ENCODE results near the gene ACOT2. TPM values are rescaled to one million over a fixed set of nuclear protein-coding genes. Genes with fewer than 3 reads are reported as not detected.

ACOT2 gene
- total and polyA plus RNA-seq, 10 of the 15 experiments (the other 5 are each of a cell fraction or from before 2014, with no cell fraction given): 9.6 to 41.9 (median 22.8) TPM

GRCh38 chr14:73612339-73613045 is 43.5 kb downstream of the ACOT2 start, which contains the start of gene ACOT6 (continued):
- TF ChIP-seq USF2 (IDR thresholded peaks at IDR 0.05; ENCODE audit: borderline replicate concordance, low read depth, low read length) (no peak), BHLHE40 (IDR thresholded peaks at IDR 0.05; ENCODE audit: borderline replicate concordance in 1 of 2, low read depth in 2 of 2, low read length in 1 of 2) (peak; percentile 37 to 57; a peak in 3 of 4 replicates), TARDBP (IDR thresholded peaks at IDR 0.05; ENCODE audit: borderline replicate concordance) (no peak), IRF4 (IDR thresholded peaks at IDR 0.05; ENCODE audit: low read depth, low read length) (no peak), ATF7 (IDR thresholded peaks at IDR 0.05; ENCODE audit: low read depth) (no peak), POLR2A (IDR thresholded peaks at IDR 0.05; ENCODE audit: low read depth, low read length) (peak; percentile 40; the same call in 1 of the 2 replicates), NRF1 (conservative IDR thresholded peaks at IDR 0.05; ENCODE audit: low read depth, low read length) (0 out of 2 replicates have a peak, but pooled peaks have one; percentile 16), SIN3A (IDR thresholded peaks at IDR 0.05; ENCODE audit: low read depth, low read length) (0 out of 2 replicates have a peak, but pooled peaks have one; percentile 42), NR2F1 (conservative IDR thresholded peaks at IDR 0.05) (0 out of 2 replicates have a peak, but pooled peaks have one; percentile 15), NFYA (IDR thresholded peaks at IDR 0.05; ENCODE audit: borderline replicate concordance, low read depth, low read length) (no peak)

DNA sequence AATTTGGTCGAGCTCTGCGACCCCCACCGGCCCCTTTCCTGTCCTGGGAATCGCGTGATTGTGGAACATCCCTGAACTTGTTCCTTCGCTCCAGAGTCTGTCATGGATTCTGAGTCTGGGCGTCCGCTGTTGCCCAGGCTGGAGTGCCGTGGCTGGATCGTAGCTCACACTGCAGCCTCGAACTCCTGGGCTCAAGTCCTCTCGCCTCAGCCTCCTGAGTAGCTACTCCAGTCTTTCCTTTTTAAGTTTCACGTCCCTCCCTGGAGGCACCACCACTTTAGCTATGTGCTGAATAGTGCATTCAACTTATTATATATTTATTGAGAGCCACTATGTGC is 44.0 kb downstream of the ACOT2 start:
- intact Hi-C loops (cut with micrococcal nuclease; ENCODE audit: unreplicated experiment) (no loop called here), in situ Hi-C loops (cut with MboI) (no loop called here)
- Histone ChIP-seq H3K36me3 (ENCODE audit: control insufficient read depth in 2 of 2, insufficient read depth in 2 of 2, low read length in 1 of 2) (no peaks in the 10 kb centered on the region), H3K4me3 (peak overlapping the region; percentile 58; the same call in 1 of the 2 replicates), H3K4me1 (ENCODE audit: control insufficient read depth, insufficient read depth, low read length) (no peaks in the 10 kb centered on the region; the same call in 1 of the 2 replicates), H4K20me1 (ENCODE audit: control insufficient read depth, insufficient read depth) (no peaks in the 10 kb centered on the region), H3K4me2 (ENCODE audit: control insufficient read depth, insufficient read depth) (peak overlapping the region; percentile 98), H2AFZ (ENCODE audit: control insufficient read depth, low read depth, low read length) (peak overlapping the region; percentile 86), H3K27me3 (replicated peaks in 1 of 2; ENCODE audit: control insufficient read depth in 2 of 2, insufficient read depth in 2 of 2, low read length in 1 of 2) (peaks cover 2 to 9% of the 10 kb centered on the region in 2 experiments; a peak in 2 of 4 replicates), H3K79me2 (ENCODE audit: control insufficient read depth, insufficient read depth, low read length) (no peaks in the 10 kb centered on the region), H3K9me3 (replicated peaks; ENCODE audit: control insufficient read depth, insufficient read depth, low read length) (no peaks in the 10 kb centered on the region; the same call in 2 of the 3 replicates), H3K9ac (ENCODE audit: control insufficient read depth, insufficient read depth, low read length) (peak overlapping the region; percentile 40; the same call in 1 of the 2 replicates), H3K27ac (ENCODE audit: control insufficient read depth, insufficient read depth) (no peak overlapping the region)
- peak; percentile 20 for ATAC-seq
- WGBS (ENCODE audit: insufficient coverage, insufficient replicate concordance, low lambda C conversion rate, missing lambda C conversion rate): 4% methylated on average over 13 of the region's 13 CpGs
- TF ChIP-seq EED (IDR thresholded peaks at IDR 0.05; ENCODE audit: low read depth) (0 out of 2 replicates have a peak, but pooled peaks have one; percentile 9), POU2F2 (IDR thresholded peaks at IDR 0.05; ENCODE audit: borderline replicate concordance, low read depth, low read length) (no peak), ATF7 (IDR thresholded peaks at IDR 0.05; ENCODE audit: low read depth) (no peak), SIN3A (IDR thresholded peaks at IDR 0.05; ENCODE audit: low read depth, low read length) (0 out of 2 replicates have a peak, but pooled peaks have one; percentile 2)
- DNase-seq (ENCODE audit: low read depth, low spot score): no peak
- ChIA-PET CTCF (interaction anchor here (0.5 to 2.1 kb wide), 7 partner anchors 20 to 105 kb away, joined by 3 to 6 read pairs (median 3); partner anchors contain the start of gene ACOT2), POLR2A (interaction anchor here (1.2 kb wide), 1 partner anchor 43 kb away, joined by 4 read pairs; no protein-coding TSS in a partner anchor), RAD21 (ENCODE audit: unreplicated experiment) (interaction anchor here (1.0 kb wide), 1 partner anchor 42 kb away, joined by 3 read pairs; no protein-coding TSS in a partner anchor), SMC1A (ENCODE audit: uncharacterized antibody, unreplicated experiment) (interaction anchor here (0.8 kb wide), 1 partner anchor 100 kb away, joined by 3 read pairs; no protein-coding TSS in a partner anchor)
- no peak for FAIRE-seq
- no TSS peak for BruUV-seq (replicated peaks)

Data from GM12878 (cell line).